Measurements from ENCODE around the gene MYOM1.
"Not testable (repeated sequence)": the region's sequence is repeated elsewhere in the genome, so short reads cannot be mapped to it uniquely, and the experiment has no call there.

MYOM1 gene

DNA sequence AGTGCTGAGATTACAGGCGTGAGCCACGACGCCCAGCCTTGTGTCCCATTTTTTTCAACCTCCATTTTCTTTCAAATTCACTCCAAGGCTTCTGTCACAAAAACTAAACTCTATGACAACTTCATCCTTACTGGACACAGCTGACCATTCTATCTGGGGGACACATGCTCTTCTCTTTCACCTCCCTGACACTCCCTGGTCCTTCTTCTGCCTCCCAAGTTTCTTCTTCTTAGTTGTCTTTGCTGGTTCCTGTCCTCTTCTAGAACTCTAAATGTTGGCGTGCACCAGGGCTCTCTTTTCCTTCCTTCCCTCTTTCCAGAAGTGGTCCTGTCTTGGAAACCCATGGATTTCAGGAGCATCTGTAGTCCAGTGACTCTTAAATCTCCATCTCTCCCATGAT lies 166.7 kb downstream of the MYOM1 start:
- Histone ChIP-seq H3K4me3 (ENCODE audit: low read length) (no peak overlapping the region), H3K79me2 (ENCODE audit: low read length) (no peaks in the 10 kb centered on the region), H3K4me1 (ENCODE audit: low read length) (no peaks in the 10 kb centered on the region), H3K9me3 (ENCODE audit: insufficient read depth, low read length) (no peaks in the 10 kb centered on the region), H3K9ac (ENCODE audit: low read length) (no peak overlapping the region), H3K36me3 (replicated peaks; ENCODE audit: low read depth, low read length) (no peaks in the 10 kb centered on the region), H4K20me1 (ENCODE audit: insufficient read depth, low read length) (no peaks in the 10 kb centered on the region), H3K4me2 (ENCODE audit: low read length) (no peak overlapping the region), H3K27me3 (ENCODE audit: low read depth, low read length) (no peaks in the 10 kb centered on the region), H3K27ac (ENCODE audit: low read length) (no peak overlapping the region), H2AFZ (ENCODE audit: low read depth, low read length) (no peak overlapping the region)
- TF ChIP-seq, protein P1, sequence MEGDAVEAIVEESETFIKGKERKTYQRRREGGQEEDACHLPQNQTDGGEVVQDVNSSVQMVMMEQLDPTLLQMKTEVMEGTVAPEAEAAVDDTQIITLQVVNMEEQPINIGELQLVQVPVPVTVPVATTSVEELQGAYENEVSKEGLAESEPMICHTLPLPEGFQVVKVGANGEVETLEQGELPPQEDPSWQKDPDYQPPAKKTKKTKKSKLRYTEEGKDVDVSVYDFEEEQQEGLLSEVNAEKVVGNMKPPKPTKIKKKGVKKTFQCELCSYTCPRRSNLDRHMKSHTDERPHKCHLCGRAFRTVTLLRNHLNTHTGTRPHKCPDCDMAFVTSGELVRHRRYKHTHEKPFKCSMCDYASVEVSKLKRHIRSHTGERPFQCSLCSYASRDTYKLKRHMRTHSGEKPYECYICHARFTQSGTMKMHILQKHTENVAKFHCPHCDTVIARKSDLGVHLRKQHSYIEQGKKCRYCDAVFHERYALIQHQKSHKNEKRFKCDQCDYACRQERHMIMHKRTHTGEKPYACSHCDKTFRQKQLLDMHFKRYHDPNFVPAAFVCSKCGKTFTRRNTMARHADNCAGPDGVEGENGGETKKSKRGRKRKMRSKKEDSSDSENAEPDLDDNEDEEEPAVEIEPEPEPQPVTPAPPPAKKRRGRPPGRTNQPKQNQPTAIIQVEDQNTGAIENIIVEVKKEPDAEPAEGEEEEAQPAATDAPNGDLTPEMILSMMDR (IDR thresholded peaks at IDR 0.05; ENCODE audit: low read depth, low read length) = no peak
- no peak for TF ChIP-seq EZH2phosphoT487 (IDR thresholded peaks at IDR 0.05; ENCODE audit: low read depth)

DNA sequence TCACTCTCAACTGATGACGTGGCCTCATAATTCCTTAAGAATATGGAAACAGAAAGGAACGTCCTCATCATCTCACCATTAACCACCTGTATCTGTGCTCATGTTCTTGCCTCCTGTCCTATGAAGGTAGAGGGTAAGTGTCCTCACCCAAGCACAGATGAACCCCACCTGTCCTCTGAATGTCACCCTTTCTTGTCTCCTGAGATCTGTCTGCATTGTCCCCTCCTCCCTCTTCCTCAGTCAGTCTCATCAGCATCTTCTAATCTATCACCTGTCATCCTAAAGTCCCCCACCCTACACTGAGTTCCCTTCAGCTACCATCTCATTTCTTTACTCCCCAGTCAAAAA lies 167.4 kb downstream of the MYOM1 start:
- Histone ChIP-seq H4K20me1 (ENCODE audit: insufficient read depth, low read length) (no peaks in the 10 kb centered on the region), H3K9ac (ENCODE audit: low read length) (no peak overlapping the region), H3K27me3 (ENCODE audit: low read depth, low read length) (no peaks in the 10 kb centered on the region), H3K27ac (ENCODE audit: low read length) (no peak overlapping the region), H3K4me1 (ENCODE audit: low read length) (no peaks in the 10 kb centered on the region), H2AFZ (ENCODE audit: low read depth, low read length) (no peak overlapping the region), H3K4me3 (ENCODE audit: low read length) (no peak overlapping the region), H3K36me3 (replicated peaks; ENCODE audit: low read depth, low read length) (no peaks in the 10 kb centered on the region), H3K79me2 (ENCODE audit: low read length) (no peaks in the 10 kb centered on the region), H3K9me3 (ENCODE audit: insufficient read depth, low read length) (no peaks in the 10 kb centered on the region), H3K4me2 (ENCODE audit: low read length) (no peak overlapping the region)
- TF ChIP-seq, protein P1 (IDR thresholded peaks at IDR 0.05; ENCODE audit: low read depth, low read length) = no peak
- no peak for TF ChIP-seq EZH2phosphoT487 (IDR thresholded peaks at IDR 0.05; ENCODE audit: low read depth)

DNA sequence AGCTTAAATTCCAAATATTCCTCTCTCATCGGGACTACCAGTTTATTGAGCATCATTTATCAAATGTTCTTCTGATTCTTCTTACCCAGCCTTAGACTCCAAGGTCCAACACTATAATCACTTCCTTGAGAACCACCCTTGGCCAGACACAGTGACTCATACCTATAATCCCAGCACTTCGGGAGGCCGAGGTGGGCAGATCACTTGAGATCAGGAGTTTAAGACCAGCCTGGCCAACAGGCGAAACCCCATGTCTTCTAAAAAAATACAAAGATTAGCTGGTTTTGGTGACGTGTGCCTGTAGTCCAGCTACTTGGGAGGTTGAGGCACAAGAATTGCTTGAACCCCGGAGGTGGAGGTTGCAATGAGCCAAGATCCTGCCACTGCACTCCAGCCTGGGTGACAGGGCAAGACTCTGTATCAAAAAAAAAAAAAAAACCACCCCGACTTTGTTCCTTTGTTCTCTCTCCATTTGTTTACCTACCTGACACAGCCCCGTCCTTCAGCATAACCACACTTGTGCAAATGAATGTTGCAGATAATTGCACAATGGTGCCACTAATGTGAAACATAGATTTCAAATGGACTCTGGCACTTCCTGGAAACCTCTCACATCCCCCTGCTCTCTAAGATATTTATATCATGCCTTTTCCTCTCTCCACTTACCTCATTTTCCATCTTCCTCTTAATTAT lies 167.9 kb downstream of the MYOM1 start:
- no peaks in the 10 kb centered on the region for H3K4me1 ChIP-seq (ENCODE audit: low read length)
- H3K27me3 ChIP-seq (ENCODE audit: low read depth, low read length) = no peaks in the 10 kb centered on the region
- no peaks in the 10 kb centered on the region for H3K79me2 ChIP-seq (ENCODE audit: low read length)
- H3K9ac ChIP-seq (ENCODE audit: low read length) = no peak overlapping the region
- no peaks in the 10 kb centered on the region for H3K36me3 ChIP-seq (replicated peaks; ENCODE audit: low read depth, low read length)
- no peaks in the 10 kb centered on the region for H3K9me3 ChIP-seq (ENCODE audit: insufficient read depth, low read length)
- H3K27ac ChIP-seq (ENCODE audit: low read length) = no peak overlapping the region
- no peak overlapping the region for H3K4me2 ChIP-seq (ENCODE audit: low read length)
- no peak overlapping the region for H3K4me3 ChIP-seq (ENCODE audit: low read length)
- TF ChIP-seq EZH2phosphoT487 (IDR thresholded peaks at IDR 0.05; ENCODE audit: low read depth) = no peak
- TF ChIP-seq, protein P1 (IDR thresholded peaks at IDR 0.05; ENCODE audit: low read depth, low read length) = no peak
- H4K20me1 ChIP-seq (ENCODE audit: insufficient read depth, low read length) = no peaks in the 10 kb centered on the region
- H2AFZ ChIP-seq (ENCODE audit: low read depth, low read length) = no peak overlapping the region

DNA sequence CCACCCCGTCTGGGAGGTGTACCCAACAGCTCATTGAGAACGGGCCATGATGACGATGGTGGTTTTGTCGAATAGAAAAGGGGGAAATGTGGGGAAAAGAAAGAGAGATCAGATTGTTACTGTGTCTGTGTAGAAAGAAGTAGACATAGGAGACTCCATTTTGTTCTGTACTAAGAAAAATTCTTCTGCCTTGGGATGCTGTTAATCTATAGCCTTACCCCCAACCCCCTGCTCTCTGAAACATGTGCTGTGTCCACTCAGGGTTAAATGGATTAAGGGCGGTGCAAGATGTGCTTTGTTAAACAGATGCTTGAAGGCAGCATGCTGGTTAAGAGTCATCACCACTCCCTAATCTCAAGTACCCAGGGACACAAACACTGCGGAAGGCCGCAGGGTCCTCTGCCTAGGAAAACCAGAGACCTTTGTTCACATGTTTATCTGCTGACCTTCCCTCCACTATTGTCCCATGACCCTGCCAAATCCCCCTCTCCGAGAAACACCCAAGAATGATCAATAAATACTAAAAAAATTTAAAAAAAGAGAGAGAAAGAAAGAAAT lies 169.8 kb downstream of the MYOM1 start:
- H3K4me1 ChIP-seq (ENCODE audit: low read length); H2AFZ ChIP-seq (ENCODE audit: low read depth, low read length); H3K4me2 ChIP-seq (ENCODE audit: low read length); H3K27me3 ChIP-seq (ENCODE audit: low read depth, low read length); H3K9me3 ChIP-seq (ENCODE audit: insufficient read depth, low read length); H3K36me3 ChIP-seq (replicated peaks; ENCODE audit: low read depth, low read length); H3K27ac ChIP-seq (ENCODE audit: low read length); H4K20me1 ChIP-seq (ENCODE audit: insufficient read depth, low read length); H3K4me3 ChIP-seq (ENCODE audit: low read length); H3K79me2 ChIP-seq (ENCODE audit: low read length); H3K9ac ChIP-seq (ENCODE audit: low read length): not testable (repeated sequence)

Data from OCI-LY3 (cell line).